A673 (cell line): ENCODE measurements around the gene A1CF.

Experiments
- EZH2 ChIP-seq: fragments of 200-600 bp; sonication (generic); IDR thresholded peaks from 2 replicates; pipeline ENCODE4 v1.6.1; 2017; ENCODE audit warnings: borderline replicate concordance, low read depth, mild to moderate bottlenecking, mixed read lengths, antibody characterized with exemption, low read length; ENCODE audit not compliant: poor library complexity, severe bottlenecking
- TF ChIP-seq, protein P1 (sequence below): fragments of 300-800, 200-600 bp; sonication (generic); conservative IDR thresholded peaks from 2 replicates; pipeline ENCODE4 v1.5.1; 2017; ENCODE audit warnings: low read depth, mild to moderate bottlenecking, antibody characterized with exemption, low read length, moderate library complexity, mixed read lengths

DNA sequence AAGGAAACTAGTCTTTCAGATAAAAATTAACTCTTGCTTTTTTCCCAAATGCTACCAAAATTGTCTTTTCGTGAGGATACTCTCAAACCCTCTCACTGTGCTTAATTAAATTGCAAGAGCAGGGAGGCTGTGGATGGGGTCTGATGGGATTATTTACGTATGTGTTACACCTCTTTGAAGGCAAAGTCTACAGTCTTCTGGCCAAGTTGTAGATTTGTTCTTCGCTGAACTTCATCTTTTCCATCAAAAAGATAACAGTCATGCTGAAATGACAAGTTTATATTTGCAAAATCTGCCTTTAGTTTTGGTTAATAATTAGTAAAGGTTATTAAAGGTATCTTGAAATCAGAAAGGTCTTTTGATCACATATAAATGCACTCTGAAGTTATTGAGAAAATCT is 22.7 kb downstream of the A1CF start:
- TF ChIP-seq, protein P1, sequence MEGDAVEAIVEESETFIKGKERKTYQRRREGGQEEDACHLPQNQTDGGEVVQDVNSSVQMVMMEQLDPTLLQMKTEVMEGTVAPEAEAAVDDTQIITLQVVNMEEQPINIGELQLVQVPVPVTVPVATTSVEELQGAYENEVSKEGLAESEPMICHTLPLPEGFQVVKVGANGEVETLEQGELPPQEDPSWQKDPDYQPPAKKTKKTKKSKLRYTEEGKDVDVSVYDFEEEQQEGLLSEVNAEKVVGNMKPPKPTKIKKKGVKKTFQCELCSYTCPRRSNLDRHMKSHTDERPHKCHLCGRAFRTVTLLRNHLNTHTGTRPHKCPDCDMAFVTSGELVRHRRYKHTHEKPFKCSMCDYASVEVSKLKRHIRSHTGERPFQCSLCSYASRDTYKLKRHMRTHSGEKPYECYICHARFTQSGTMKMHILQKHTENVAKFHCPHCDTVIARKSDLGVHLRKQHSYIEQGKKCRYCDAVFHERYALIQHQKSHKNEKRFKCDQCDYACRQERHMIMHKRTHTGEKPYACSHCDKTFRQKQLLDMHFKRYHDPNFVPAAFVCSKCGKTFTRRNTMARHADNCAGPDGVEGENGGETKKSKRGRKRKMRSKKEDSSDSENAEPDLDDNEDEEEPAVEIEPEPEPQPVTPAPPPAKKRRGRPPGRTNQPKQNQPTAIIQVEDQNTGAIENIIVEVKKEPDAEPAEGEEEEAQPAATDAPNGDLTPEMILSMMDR, result no peak
- no peak for TF ChIP-seq EZH2
